KBM-7 (cell line): ENCODE data around the gene MEST.
"Not testable (repeated sequence)": the region's sequence is repeated elsewhere in the genome, so short reads cannot be mapped to it uniquely, and the experiment has no call there.

Experiments
- DNase-seq: peaks from one replicate; pipeline ENCODE4 v3.0.0-alpha.2; 2015
- in situ Hi-C: fragments of 300-500 bp; cut with MboI; formaldehyde crosslinking; loops from 2 replicates; pipeline ENCODE4 v1.14.3; 2020; ENCODE audit warnings: low sequenced_read_pairs, low pct_unique_long_range_greater_than_20kb, mixed read lengths

The MEST gene, protein sequence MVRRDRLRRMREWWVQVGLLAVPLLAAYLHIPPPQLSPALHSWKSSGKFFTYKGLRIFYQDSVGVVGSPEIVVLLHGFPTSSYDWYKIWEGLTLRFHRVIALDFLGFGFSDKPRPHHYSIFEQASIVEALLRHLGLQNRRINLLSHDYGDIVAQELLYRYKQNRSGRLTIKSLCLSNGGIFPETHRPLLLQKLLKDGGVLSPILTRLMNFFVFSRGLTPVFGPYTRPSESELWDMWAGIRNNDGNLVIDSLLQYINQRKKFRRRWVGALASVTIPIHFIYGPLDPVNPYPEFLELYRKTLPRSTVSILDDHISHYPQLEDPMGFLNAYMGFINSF

DNA sequence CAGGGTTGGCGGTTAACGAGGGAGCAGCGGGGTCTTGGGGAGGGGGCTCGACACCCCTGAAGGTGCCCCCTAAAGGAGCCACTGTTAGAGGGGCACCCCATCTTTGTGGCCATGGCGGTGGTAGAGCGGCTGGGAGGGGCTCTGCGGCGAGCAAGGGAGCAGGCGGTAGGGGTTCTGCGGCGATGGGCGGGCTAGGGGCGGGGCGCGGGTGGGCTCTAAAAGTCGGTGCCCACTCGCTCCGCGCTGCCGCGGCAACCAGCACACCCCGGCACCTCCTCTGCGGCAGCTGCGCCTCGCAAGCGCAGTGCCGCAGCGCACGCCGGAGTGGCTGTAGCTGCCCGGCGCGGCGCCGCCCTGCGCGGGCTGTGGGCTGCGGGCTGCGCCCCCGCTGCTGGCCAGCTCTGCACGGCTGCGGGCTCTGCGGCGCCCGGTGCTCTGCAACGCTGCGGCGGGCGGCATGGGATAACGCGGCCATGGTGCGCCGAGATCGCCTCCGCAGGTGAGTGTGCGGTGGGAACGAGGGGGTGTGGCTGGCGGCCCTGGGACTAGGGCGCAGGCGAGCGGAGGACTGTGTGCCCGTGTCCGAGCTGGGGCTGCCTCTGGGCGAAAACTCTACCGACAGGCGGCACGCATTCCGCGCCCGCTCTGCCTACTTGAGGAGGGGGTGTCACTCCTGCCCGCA lies at the start of gene MEST:
Gene MEST, plus strand, starts transcription at position 245 of the 682 bp plus-strand sequence. Its CDS starts 229 bp downstream, at position 474.
- DNase-seq, result peak; percentile 42

DNA sequence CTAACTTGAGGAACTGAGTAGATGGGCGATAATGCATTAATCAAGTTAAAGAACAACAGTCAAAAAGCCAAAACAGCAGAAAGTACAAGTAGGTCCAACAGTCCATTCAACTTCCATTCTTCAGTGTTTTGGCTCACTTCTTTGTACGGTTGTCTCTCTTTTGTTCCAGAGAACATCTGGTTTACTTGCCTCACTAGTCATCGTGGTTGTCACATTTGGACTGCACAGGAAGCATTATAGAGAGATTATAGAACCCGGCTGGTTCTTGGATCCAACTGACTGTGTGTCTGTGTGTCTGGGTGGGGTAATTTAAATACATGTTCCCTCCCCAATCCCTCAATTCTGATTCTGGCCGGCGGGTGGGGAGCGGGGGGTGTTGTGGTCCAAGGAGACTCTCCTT lies 49.3 kb upstream of the MEST start:
- in situ Hi-C loops, result no loop called here
- DNase-seq, result no peak

More for the DNA sequence above, at the start of gene MEST:
- in situ Hi-C loops, result no loop called here

DNA sequence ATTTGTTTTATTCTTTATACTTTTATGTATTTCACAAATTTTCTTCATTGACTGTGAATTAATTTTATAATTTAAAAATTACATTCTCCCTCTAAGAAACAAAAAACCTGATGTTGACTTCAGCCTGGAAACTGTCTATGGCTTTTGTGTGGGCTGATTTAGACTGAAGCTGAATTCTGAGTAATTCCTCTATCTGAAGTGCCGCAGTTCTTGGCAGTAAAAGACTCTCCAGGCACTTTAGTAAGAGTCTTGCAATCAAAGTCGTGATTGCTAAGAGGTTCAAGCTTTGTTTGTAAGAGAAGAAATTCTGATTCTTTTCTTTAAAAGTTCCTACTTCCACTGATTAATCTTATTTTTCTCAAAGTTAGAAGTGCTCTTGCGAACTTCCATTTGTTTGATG lies 47.7 kb upstream of the MEST start:
- no peak for DNase-seq
- in situ Hi-C loops, result no loop called here

DNA sequence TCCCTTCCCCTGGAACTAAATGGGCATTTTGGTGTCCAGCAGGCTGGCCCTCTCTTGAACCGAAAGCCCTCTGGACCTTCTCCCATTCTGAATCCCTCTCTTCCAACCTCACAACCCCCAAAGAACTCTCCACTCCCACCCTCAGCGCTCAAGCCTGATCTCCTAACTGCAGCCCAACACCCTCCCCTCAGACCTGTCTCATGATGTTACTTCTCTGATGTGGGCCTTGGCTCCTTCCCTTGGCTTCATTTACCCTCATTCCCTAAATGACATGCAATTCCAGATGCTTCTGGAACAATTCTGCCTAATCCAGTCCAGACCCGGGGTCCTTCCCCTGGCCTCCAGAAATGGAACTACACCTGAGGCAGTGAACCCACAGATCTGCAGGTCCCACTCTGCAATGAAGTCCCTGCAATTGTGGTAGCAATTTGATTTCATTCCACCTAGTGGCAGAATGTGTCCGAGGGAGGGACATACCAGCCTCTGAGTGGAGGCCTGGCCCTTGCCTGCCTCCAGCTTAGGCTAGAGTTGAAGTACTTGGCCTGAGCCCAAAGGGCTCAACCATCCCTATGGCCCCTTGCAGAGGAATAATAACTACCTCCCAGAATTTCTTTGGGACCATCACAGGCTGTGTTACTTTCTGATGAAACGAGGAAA lies 47.0 kb upstream of the MEST start:
- in situ Hi-C loops, result no loop called here
- DNase-seq, result no peak

DNA sequence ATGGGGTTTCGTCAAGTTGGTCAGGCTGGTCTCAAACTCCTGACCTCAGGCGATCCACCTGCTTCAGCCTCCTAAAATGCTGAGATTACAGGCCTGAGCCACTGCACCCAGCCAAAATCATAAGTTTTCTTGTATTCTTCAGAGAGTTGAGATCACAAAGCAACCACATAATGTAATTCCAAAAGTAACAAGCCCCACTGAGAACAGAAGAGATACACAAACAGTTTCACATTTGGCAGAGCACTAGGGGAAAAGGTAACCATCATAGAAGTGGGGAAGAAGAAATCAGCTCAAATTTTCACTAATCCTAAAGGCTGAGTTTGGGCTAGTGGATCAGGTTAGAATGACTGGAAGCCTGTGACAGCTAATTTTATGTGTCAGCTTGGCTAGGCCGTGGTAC lies 45.6 kb upstream of the MEST start:
- DNase-seq, result no peak
- in situ Hi-C loops, result no loop called here

DNA sequence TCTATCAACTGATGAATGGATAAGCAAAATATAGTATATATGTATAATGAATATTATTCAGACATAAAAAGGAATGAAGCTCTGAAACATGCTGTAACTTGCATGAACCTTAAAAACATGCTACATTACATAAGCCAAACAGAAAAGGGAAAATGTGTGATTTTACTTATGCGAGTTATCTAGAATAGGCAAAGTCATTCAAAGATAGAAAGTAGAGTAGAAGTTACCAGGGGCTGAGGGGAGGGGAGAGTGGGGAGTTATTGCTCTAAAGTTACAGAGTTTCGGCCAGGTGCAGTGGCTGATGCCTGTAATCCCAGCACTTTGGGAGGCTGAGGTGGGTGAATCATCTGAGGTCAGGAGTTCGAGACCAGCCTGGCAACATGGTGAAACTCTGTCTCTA lies 40.5 kb upstream of the MEST start:
- in situ Hi-C loops, DNase-seq: not testable (repeated sequence)

DNA sequence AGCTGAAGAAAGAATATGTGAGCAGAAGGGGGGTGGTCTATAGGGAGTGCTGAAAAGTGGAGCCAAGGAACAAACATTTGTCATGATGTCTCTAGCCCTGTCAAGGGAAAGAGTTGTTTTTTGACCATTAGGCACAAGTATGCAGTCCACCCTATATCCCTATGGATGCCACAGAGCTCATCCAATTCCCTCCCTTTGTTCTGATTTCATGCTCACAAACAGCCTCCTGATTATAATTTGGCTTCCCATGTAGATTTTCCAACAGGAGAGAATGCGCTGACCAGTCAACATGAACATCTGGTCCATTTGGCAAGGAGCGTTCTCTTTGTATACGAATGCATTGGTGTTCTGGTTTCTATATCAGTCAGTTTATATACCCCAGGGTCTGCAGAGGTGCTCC lies 38.9 kb upstream of the MEST start:
- DNase-seq, result no peak
- in situ Hi-C loops, result no loop called here

DNA sequence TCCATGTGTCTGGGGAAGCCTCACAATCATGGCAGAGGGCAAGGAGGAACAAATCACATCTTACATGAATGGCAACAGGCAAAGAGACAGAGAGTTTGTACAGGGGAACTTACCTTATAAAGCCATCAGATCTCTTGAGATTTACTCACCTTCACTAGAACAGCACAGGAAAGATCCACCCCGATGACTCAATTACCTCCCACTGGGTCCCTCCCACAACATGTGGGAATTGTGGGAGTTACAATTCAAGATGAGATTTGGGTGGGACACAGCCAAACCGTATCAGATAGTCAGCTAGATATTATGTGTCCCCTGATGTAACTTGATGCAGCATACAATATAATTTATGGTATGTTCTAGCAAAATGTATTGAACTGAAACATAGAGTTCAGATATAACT lies 36.9 kb upstream of the MEST start:
- in situ Hi-C loops, result no loop called here
- no peak for DNase-seq

DNA sequence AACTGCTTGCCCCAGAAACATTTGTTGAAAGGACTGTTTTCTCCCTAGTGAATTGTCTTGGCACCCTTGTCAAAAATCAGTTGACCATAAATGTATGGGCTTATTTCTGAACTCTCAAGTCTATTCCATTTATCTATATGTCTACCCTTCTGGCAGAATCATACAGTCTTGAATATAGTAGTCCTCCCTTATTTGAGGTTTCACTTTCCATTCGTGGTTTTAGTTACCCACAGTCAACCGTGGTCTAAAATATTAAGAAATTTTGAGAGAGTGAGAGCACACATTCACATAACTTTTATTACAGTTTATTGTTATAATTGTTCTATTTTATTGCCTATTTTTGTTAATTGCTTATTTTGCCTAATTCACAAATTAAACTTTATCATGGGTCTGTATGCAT lies 33.6 kb upstream of the MEST start:
- no peak for DNase-seq
- in situ Hi-C loops, result no loop called here

DNA sequence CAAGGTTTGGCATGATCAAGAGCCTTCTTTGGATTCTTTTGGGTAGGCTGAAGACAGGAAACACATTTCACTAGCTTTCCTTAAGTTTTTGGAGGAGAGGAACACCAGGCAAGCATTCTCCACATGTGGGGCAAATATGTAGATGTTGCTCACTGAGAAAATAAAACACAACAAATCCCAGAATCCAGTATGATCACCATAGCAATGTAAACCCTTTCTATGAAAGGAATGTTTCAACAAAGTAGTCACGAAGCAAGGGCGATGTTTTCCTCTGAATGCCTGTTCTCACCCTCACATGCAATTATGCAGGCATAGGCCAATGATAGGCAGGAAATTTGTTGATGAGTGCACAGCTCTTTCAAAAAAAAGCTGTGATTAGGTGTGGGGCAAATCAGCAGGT lies 30.6 kb upstream of the MEST start:
- no peak for DNase-seq
- in situ Hi-C loops, result no loop called here

DNA sequence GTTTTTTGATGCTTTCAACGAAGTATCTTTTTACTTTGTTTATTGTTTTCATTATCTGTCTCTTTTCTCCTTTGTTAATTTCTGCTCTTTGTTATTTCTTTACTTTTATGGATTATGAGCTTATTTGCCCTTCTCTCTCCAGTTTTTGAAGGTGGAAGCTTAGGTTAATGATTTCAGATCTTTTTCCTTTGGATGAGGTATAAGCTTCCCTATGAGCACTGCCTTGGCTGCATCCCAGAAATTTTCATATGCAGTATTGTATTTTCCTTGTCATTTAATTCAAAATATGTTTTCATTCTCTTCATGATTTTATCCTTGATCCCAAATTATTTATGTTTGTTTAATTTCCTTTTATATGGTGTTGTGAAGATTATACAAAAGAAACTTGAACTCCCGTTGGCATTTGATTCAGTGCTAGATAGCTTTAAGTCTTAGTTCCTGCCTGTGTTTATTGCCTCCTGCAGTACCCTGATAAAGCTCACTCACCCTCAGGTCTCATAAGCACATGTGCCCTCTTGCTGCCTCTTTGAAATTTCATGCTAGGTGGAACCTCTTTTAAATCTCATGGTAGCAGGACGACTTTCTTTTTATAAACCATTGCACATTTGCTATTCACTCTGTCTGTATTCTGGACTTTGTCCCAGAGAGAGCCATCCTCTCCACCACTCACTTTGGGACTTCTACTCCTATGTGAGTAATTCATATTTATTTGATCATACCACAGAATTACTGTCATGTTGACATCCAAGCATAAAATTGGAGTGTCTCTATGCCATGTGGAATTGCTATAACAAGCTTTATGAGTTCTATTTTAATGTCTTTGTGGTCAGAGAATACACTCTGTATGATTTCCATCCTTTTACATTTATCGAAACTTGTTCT lies 28.1 kb upstream of the MEST start:
- in situ Hi-C loops, result no loop called here
- peak; percentile 45 for DNase-seq

DNA sequence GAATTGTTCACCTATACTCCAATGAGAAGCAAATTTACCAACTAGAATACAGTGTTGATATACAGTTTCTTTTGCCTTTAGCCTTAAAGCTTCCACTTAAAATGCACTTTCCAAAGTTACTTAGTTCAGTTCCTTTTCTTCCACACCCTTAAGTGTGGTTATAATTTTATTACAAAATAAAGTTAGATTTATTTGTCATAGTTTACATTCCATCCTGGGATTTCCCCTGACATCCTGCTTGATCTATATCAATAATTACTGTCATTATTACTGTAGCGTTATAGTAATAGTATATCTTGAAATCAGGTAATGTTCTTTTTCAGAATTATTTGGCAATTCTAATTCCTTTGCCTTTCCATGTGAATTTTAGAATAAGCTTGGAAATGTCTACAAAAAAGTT lies 23.3 kb upstream of the MEST start:
- in situ Hi-C loops, result no loop called here
- no peak for DNase-seq

DNA sequence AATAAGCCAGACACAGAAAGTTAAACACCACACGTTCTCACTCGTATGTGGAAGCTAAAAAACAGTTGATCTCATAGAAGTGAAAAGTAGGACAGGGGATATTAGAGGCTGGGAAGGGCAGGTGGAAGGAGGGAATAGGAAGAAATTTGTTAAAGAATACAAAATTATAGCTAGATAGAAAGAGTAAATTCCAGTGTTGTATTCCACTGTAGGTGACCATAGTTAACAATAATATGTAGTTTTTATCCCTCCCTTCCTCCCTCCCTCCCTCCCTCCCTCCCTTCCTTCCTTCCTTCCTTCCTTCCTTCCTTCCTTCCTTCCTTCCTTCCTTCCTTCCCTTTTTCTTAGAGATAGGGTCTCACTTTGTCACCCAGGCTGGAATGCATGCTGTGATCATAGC lies 19.9 kb upstream of the MEST start:
- DNase-seq, result no peak
- in situ Hi-C loops, result no loop called here

DNA sequence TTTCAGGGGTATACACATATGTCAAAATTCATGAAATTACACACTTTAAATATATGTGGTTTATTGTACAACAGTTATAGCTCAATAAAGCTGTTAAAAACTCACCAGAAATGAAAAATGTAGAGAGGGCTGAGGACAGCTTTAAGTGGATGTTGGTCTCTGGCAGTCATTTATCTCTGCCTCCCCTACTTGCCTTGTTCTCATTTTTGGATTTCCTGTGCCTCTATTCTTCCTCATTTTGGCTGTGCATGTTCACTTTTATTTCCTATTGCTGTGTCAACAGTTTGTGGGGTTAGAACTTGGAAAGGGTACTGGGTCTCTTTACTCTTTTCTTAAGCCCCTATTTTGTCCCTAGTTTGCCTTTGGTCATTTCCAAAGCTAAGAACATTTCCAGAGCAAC lies 18.6 kb upstream of the MEST start:
- in situ Hi-C loops, result no loop called here
- DNase-seq, result peak; percentile 81

DNA sequence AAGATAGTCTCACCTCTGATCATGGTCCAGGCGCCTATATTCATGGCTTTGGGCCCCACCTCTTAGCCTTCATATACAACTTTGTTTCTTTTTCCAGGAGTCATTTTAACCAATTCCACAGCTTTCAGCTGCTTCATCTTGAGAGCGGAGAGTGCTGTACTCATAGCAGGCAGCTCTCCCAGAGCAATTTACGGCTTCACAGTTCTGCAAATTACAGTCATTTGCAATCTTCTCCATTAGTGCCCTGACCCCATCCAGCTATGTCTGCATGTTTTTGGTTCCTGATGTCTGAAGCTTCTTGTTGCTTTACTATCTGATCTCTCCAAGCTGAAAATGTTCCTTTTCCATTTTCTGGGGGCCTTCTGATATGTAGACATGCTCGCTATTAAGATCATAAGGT lies 18.0 kb upstream of the MEST start:
- no peak for DNase-seq
- in situ Hi-C loops, result no loop called here

DNA sequence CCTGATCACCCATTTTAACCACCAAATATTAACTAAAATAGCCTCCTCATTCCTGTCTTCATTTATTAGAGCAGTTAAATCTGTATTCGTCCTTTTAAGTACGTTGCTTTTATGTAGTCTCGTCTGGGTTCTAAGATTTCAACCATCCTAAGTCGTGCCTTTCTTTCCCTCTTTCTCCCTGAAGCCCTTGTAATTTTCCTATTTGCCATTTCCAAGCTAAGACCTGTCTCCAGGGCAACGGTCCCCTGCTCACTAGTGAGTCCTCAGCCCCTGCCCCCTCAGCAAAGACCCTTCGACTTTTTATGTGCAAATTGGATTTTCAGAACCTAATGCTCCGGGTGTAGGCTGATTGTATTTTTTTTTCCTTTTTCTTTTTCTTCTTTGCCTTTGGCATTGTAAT lies 16.1 kb upstream of the MEST start:
- no peak for DNase-seq
- in situ Hi-C loops, result no loop called here

DNA sequence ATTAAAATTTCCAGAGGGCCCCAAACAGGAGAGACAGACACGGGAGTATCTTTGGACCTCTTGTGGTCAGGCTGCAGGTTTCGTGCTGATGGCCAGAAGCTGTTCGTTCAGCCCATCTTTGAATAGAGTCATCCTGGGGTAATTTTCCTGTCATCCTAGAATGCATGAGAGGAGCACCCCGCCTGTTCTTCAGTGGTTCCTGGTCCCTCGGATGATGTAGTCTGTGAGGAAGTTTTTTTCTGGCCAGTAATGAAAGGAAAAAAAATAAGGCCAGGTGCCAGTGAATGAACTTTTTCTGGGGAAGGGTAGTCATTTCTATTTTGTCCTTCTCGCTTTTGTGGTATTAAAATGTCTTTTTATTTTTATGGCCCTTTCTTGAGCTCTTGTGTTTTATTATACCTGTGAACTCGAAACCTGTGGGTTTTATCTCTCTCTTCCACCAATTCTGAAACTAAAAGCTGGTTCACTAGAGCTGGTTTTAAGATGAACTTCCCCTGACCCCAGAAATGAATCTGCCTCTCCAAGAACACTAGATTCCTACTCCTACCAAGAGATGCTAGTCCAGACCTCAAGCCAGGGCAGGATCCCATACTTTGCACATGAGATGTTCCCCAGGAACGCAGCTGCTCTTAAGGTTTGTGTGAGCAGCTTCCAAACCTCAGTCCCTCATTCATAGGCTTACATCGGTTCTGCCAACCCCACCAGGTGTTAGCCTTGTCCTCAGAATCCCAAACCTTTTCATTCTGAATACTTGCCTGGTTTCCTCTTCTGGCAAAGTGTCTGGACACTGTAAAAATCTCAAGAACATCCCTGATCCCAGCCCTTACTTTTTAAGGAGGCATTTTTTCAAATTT lies 15.4 kb upstream of the MEST start:
- DNase-seq, result no peak
- in situ Hi-C loops, result no loop called here

DNA sequence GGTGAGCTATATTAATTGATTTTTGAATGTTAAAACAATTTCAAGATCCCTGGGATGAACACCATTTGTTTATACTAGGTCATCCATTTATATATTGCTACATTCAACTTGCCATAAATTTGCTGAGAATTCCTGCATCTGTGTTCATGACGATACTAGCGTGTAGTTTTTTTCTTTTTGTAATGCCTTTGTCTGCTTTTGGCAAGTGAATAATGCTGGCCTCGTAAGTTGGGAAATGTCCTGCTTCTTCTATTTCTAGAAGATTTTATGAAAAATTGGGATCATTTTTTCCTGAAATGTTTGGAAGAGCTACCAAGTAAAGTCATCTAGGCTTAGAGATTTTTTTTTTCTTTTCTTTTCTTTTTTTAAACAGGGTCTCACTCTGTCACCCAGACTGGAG lies 12.9 kb upstream of the MEST start:
- no peak for DNase-seq
- in situ Hi-C loops, result no loop called here
